Neural cell (in vitro differentiated cells): ENCODE measurements around the gene TMEM134. TPM values are rescaled to one million over a fixed set of nuclear protein-coding genes. Genes with fewer than 3 reads are reported as not detected.

Experiments used
- H2AFZ ChIP-seq: fragments of 200-600, 300-800 bp; sonication (generic), shearing (Covaris generic); 2 replicates; pipeline ENCODE4 v1.6.0; 2014; ENCODE audit warnings: low read depth, mild to moderate bottlenecking, antibody characterized with exemption, low read length, moderate library complexity
- H3F3A ChIP-seq: fragments of 200-600 bp; shearing (Covaris generic); 2 replicates; pipeline ENCODE4 v1.6.1; 2016; ENCODE audit warnings: mild to moderate bottlenecking, moderate library complexity, mixed read lengths, antibody characterized with exemption, low read length; ENCODE audit not compliant: insufficient read depth, poor library complexity, severe bottlenecking
- H3K27ac ChIP-seq: fragments of 200-600, 300-800 bp; sonication (generic), shearing (Covaris generic); 2 replicates; pipeline ENCODE4 v1.5.1; 2014; ENCODE audit warnings: mild to moderate bottlenecking, low read length, moderate library complexity
- H3K27me3 ChIP-seq: fragments of 300-800, 200-600 bp; sonication (generic), shearing (Covaris generic); 2 replicates; pipeline ENCODE4 v1.6.0; 2014; ENCODE audit warnings: mild to moderate bottlenecking, low read depth, low read length, moderate library complexity; ENCODE audit not compliant: insufficient read depth
- H3K36me3 ChIP-seq: fragments of 300-800, 200-600 bp; sonication (generic), shearing (Covaris generic); 2 replicates; pipeline ENCODE4 v1.5.1; 2014; ENCODE audit warnings: mild to moderate bottlenecking, antibody characterized with exemption, low read length, moderate library complexity; ENCODE audit not compliant: insufficient read depth
- H3K4me2 ChIP-seq: fragments of 300-800, 200-600 bp; sonication (generic), shearing (Covaris generic); 2 replicates; pipeline ENCODE4 v1.6.0; 2014; ENCODE audit warnings: mild to moderate bottlenecking, low read length
- H3K4me3 ChIP-seq: fragments of 300-800, 200-600 bp; sonication (generic), shearing (Covaris generic); 2 replicates; pipeline ENCODE4 v1.5.1; 2014; ENCODE audit warnings: mild to moderate bottlenecking, low read length, moderate library complexity
- H3K79me2 ChIP-seq: fragments of 200-600 bp; shearing (Covaris generic); replicated peaks from 2 replicates; pipeline ENCODE4 v1.6.0; 2014; ENCODE audit warnings: mild to moderate bottlenecking, low read length, moderate library complexity; ENCODE audit not compliant: insufficient read depth
- H3K9ac ChIP-seq: fragments of 300-800, 200-600 bp; sonication (generic), shearing (Covaris generic); 2 replicates; pipeline ENCODE4 v1.6.1; 2016; ENCODE audit warnings: mild to moderate bottlenecking, low read length, mixed read lengths
- H3K9me2 ChIP-seq: fragments of 200-600 bp; shearing (Covaris generic); 2 replicates; pipeline ENCODE4 v1.6.1; 2016; ENCODE audit warnings: mild to moderate bottlenecking, low read length, mixed read lengths; ENCODE audit not compliant: insufficient read depth
- H3K9me3 ChIP-seq: fragments of 200-600, 300-800 bp; sonication (generic), shearing (Covaris generic); 2 replicates; pipeline ENCODE4 v1.6.1; 2016; ENCODE audit warnings: mild to moderate bottlenecking, mixed run types, low read length, moderate library complexity, mixed read lengths
- H4K20me1 ChIP-seq: fragments of 200-600 bp; shearing (Covaris generic); 2 replicates; pipeline ENCODE4 v1.6.1; 2016; ENCODE audit warnings: mild to moderate bottlenecking, mixed run types; ENCODE audit not compliant: insufficient read depth
- EP300 ChIP-seq: fragments of 450-650 bp; conservative IDR thresholded peaks from 2 replicates; pipeline ENCODE4 v1.6.1; 2014; ENCODE audit warnings: antibody characterized with exemption, mild to moderate bottlenecking, moderate library complexity; ENCODE audit not compliant: poor library complexity, severe bottlenecking
- EZH2 ChIP-seq: fragments of 200-600, 300-800 bp; shearing (Covaris generic), sonication (generic); IDR thresholded peaks from 2 replicates; pipeline ENCODE4 v1.6.1; 2014; ENCODE audit warnings: antibody characterized with exemption, low read length, borderline replicate concordance, mild to moderate bottlenecking; ENCODE audit not compliant: insufficient read depth, poor library complexity, severe bottlenecking
- MXI1 ChIP-seq: fragments of 450-650 bp; conservative IDR thresholded peaks from 2 replicates; pipeline ENCODE4 v1.6.1; 2014; ENCODE audit warnings: antibody characterized with exemption, mild to moderate bottlenecking; ENCODE audit not compliant: poor library complexity, severe bottlenecking
- POLR2AphosphoS5 ChIP-seq: IDR thresholded peaks from 2 replicates; pipeline ENCODE4 v1.6.1; 2012
- RAD21 ChIP-seq: fragments of 450-650 bp; conservative IDR thresholded peaks from 2 replicates; pipeline ENCODE4 v1.6.1; 2014; ENCODE audit warnings: antibody characterized with exemption, mild to moderate bottlenecking, moderate library complexity
- SMC3 ChIP-seq: fragments of 450-650 bp; conservative IDR thresholded peaks from 2 replicates; pipeline ENCODE4 v1.6.1; 2014; ENCODE audit warnings: antibody characterized with exemption, mild to moderate bottlenecking, moderate library complexity; ENCODE audit not compliant: poor library complexity
- TAF1 ChIP-seq: IDR thresholded peaks from 2 replicates; pipeline ENCODE4 v1.6.1; 2012; ENCODE audit warnings: low read depth
- polyA plus RNA-seq: library from polyadenylated mRNA; depleted of rRNA; stranded (reverse); fragments of >200 nt; gene quantifications from 2 replicates; pipeline ENCODE4 v1.2.3, GENCODE V29; 2014
- TF ChIP-seq, protein P1 (sequence below): IDR thresholded peaks from 2 replicates; pipeline ENCODE4 v1.6.1; 2012; ENCODE audit warnings: borderline replicate concordance
- TF ChIP-seq, protein P2 (sequence below): fragments of 450-650 bp; IDR thresholded peaks from 2 replicates; pipeline ENCODE4 v1.5.1; 2014; ENCODE audit warnings: antibody characterized with exemption, mild to moderate bottlenecking, moderate library complexity; ENCODE audit not compliant: poor library complexity, severe bottlenecking

TMEM134 gene
- polyA plus RNA-seq, 1 donor from 2014 or later = 50.3 TPM

DNA sequence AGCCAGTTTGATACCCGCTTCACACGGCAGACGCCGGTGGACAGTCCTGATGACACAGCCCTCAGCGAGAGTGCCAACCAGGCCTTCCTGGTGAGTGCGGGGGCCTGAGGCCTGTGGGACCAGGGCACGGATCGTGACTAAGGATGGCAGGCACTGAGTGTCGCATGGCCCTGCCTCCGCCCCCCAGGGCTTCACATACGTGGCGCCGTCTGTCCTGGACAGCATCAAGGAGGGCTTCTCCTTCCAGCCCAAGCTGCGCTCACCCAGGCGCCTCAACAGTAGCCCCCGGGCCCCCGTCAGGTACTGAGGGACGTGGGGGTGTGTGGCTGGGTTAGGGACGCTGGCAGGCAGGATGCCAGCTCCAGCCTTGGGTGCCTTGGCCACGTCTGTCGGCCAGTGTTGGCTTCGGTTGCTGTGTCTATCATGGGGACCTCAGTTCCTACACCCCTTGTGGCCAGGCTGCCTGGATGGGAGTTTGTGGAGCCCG, 34.6 kb downstream of the TMEM134 start:
- H4K20me1 ChIP-seq = no peaks in the 10 kb centered on the region
- no peaks in the 10 kb centered on the region for H3K27me3 ChIP-seq
- no peak overlapping the region for H3K4me2 ChIP-seq
- no peak overlapping the region for H3K4me3 ChIP-seq
- H3K27ac ChIP-seq = no peak overlapping the region
- no peaks in the 10 kb centered on the region for H3K79me2 ChIP-seq
- H3K36me3 ChIP-seq = no peaks in the 10 kb centered on the region
- TF ChIP-seq RAD21 (no peak), POLR2AphosphoS5 (no peak)
- TF ChIP-seq, protein P1, sequence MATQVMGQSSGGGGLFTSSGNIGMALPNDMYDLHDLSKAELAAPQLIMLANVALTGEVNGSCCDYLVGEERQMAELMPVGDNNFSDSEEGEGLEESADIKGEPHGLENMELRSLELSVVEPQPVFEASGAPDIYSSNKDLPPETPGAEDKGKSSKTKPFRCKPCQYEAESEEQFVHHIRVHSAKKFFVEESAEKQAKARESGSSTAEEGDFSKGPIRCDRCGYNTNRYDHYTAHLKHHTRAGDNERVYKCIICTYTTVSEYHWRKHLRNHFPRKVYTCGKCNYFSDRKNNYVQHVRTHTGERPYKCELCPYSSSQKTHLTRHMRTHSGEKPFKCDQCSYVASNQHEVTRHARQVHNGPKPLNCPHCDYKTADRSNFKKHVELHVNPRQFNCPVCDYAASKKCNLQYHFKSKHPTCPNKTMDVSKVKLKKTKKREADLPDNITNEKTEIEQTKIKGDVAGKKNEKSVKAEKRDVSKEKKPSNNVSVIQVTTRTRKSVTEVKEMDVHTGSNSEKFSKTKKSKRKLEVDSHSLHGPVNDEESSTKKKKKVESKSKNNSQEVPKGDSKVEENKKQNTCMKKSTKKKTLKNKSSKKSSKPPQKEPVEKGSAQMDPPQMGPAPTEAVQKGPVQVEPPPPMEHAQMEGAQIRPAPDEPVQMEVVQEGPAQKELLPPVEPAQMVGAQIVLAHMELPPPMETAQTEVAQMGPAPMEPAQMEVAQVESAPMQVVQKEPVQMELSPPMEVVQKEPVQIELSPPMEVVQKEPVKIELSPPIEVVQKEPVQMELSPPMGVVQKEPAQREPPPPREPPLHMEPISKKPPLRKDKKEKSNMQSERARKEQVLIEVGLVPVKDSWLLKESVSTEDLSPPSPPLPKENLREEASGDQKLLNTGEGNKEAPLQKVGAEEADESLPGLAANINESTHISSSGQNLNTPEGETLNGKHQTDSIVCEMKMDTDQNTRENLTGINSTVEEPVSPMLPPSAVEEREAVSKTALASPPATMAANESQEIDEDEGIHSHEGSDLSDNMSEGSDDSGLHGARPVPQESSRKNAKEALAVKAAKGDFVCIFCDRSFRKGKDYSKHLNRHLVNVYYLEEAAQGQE = no peak
- H3K9me2 ChIP-seq = no peaks in the 10 kb centered on the region
- H3K9me3 ChIP-seq = no peaks in the 10 kb centered on the region
- no peak overlapping the region for H3K9ac ChIP-seq
- no peak overlapping the region for H2AFZ ChIP-seq
- H3F3A ChIP-seq = no peaks in the 10 kb centered on the region

DNA sequence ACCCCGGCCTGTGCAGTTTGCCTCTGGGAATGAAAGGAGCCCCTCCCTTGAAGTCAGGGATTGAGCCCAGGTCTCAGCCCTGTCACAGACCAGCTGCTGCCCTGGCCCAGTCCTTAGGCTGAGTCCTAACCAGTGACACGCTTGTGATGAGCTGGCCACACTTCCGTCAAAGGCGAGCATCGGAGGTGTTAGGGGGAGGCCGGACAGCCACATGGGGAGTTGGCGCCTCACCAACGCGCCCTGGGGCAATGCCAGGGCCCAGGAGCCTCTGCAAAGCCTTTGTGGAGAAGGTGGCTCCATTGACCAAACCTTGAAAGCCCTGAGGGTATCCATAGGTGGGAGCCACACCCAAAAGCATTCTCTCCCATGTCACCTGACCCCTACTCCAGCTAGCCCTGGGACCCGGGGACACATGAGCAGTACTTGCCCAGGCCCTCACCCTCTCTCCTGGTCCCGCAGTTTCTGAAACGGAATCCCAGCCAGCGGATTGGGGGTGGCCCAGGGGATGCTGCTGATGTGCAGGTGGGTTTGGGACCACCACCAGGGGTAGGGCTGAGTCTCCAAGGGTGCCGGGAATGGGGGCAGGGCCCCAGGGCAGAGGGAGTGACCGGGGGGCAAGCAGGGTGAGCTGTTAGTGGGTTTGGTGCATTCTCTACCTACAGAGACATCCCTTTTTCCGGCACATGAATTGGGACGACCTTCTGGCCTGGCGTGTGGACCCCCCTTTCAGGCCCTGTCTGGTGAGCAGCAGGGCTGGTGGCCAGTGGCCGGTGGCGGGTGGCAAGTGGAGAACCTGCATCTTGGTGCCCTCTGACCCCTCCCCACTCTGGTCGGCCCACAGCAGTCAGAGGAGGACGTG, 35.3 kb downstream of the TMEM134 start:
- H3K4me2 ChIP-seq = no peak overlapping the region
- H3K9me3 ChIP-seq = no peaks in the 10 kb centered on the region
- TF ChIP-seq EZH2 = no peak
- TF ChIP-seq, protein P1 = no peak
- TF ChIP-seq TAF1 = no peak
- no peak for TF ChIP-seq RAD21
- TF ChIP-seq SMC3 = no peak
- TF ChIP-seq, protein P2, sequence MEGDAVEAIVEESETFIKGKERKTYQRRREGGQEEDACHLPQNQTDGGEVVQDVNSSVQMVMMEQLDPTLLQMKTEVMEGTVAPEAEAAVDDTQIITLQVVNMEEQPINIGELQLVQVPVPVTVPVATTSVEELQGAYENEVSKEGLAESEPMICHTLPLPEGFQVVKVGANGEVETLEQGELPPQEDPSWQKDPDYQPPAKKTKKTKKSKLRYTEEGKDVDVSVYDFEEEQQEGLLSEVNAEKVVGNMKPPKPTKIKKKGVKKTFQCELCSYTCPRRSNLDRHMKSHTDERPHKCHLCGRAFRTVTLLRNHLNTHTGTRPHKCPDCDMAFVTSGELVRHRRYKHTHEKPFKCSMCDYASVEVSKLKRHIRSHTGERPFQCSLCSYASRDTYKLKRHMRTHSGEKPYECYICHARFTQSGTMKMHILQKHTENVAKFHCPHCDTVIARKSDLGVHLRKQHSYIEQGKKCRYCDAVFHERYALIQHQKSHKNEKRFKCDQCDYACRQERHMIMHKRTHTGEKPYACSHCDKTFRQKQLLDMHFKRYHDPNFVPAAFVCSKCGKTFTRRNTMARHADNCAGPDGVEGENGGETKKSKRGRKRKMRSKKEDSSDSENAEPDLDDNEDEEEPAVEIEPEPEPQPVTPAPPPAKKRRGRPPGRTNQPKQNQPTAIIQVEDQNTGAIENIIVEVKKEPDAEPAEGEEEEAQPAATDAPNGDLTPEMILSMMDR = no peak
- no peak for TF ChIP-seq EP300
- TF ChIP-seq MXI1 = no peak
- no peak for TF ChIP-seq POLR2AphosphoS5
- H3K4me3 ChIP-seq = no peak overlapping the region
- no peaks in the 10 kb centered on the region for H3F3A ChIP-seq
- H3K36me3 ChIP-seq = no peaks in the 10 kb centered on the region
- H3K27ac ChIP-seq = no peak overlapping the region
- H3K9me2 ChIP-seq = no peaks in the 10 kb centered on the region
- no peaks in the 10 kb centered on the region for H3K27me3 ChIP-seq
- no peaks in the 10 kb centered on the region for H4K20me1 ChIP-seq
- H3K9ac ChIP-seq = no peak overlapping the region
- H3K79me2 ChIP-seq = peaks cover 6% of the 10 kb centered on the region
- H2AFZ ChIP-seq = no peak overlapping the region
